GM12873 (cell line): ENCODE data around the gene EVPL.
A peak's percentile ranks its signal among the peaks of the same experiment; 100 is the strongest.

Source experiments
- TF ChIP-seq, protein P1 (sequence below): IDR thresholded peaks from 2 replicates; pipeline ENCODE4 v1.5.1; 2012; ENCODE audit warnings: low read depth, mild to moderate bottlenecking, moderate library complexity, low read length, control low read depth; ENCODE audit not compliant: insufficient read depth; ENCODE audit errors: missing control alignments

The EVPL gene

DNA sequence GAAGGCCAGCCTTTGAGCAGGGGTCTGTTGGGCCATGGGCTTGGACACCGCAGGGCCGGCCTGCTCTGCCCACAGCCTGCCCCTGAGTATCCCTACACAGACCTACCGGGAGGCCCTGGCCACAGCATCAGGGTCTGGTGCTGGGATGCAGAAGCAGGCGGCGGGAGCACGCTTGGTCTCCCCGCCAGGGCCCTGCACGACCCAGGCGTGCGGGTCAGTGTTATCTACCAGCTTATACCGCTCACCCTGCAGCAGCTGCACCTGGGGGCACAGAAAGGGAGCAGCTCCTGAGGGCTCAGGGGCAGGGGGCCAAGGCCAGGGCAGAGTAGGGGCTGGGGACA lies 8.8 kb downstream of the EVPL start:
- TF ChIP-seq, protein P1, sequence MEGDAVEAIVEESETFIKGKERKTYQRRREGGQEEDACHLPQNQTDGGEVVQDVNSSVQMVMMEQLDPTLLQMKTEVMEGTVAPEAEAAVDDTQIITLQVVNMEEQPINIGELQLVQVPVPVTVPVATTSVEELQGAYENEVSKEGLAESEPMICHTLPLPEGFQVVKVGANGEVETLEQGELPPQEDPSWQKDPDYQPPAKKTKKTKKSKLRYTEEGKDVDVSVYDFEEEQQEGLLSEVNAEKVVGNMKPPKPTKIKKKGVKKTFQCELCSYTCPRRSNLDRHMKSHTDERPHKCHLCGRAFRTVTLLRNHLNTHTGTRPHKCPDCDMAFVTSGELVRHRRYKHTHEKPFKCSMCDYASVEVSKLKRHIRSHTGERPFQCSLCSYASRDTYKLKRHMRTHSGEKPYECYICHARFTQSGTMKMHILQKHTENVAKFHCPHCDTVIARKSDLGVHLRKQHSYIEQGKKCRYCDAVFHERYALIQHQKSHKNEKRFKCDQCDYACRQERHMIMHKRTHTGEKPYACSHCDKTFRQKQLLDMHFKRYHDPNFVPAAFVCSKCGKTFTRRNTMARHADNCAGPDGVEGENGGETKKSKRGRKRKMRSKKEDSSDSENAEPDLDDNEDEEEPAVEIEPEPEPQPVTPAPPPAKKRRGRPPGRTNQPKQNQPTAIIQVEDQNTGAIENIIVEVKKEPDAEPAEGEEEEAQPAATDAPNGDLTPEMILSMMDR, result no peak

DNA sequence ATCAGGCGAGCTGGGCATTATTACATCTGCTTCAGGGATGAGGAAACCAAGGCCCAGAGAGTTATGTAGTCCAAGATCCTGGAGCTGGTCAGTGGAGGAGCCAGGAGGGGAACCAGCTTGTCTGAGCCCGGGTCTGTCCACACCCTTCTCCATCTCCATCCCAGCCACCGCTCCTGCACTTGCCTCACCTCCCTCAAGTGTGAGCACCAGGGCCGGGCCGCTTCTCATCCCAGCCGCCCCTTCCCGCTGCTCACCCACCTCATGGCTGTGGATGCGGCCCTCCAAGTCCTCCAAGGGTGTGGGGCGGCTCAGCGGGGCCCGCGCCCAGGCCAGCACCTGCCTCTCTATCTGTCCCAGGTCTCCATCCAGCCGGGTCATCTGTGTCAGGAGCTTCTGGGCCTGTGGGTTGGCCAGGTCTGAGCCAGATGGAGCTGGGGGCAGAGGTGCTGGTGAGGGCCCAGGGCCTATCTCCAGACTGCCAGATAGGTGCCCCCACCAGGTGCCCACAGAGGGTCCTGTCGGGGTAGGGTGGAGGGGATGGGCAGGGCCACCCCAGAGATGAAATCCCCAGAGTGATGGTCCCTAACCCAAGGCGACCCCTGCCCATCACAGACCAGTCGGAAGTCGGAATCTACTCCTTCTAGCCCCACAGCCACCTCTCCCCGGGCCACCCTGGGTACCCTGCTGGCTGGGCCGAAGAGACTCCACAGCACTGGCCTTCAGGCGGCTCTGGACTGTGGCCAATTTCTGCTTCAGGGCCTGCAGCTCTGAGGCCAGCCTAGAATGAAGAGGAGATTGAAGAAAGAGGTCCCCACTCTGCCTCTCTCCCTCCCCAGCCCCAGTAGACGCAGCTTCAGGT lies 9.4 kb downstream of the EVPL start:
- TF ChIP-seq, protein P1, result no peak

DNA sequence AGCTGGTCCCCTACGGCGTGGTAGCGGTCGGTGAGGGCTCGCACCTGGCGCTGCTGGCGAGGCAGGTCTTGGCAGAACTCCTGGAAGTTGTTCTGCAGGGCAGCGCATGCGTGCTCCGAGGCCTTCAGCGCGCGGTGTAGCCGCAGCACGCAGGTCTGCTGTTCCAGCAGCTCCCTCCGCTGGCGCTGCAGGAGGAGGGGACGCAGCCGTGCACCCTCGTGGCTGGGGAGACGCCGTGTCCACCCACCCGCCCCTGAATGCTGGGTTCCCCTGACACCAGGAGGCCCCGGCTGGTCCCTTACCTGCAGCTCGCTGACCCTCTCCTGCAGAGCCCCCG lies 12.2 kb downstream of the EVPL start:
- TF ChIP-seq, protein P1, result no peak

DNA sequence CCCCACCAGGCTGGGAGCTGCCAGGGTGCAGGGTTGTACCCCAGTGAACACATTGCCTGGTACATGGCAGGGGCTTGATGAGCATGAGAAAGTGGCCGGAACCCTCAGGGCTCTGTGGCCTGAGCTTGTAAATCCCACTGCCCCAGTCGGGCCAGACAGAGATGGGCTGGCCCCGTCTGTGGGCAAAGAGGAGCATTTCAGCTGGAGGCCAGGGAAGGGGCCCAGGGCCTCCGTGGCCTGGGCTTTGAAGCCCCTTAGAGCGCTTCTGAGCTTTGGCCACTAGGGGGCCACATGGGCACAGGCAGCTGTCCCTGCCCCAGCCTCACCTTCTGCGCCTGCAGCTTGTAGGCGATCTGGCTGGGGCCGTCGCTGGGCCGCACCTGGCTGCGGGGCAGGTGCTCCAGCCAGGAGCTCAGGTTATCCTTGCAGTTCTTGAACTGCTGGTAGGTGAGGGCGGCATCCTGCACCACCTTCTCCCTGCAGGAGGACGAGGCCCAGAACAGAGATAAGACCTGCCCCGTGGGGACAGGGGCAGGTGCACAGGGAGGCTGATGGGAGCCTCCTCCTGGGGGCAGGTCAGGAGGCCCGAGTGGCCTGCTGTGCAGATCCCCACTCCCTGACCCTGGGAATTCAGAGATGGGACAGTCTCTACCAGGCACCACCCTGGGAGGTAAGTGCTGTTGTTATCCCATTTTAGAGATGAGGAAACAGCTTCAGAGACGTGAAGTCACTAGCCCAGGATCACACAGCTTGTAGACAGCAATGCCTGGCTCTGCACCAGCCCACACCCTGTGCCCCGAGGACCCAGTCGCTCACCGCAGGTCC lies 12.8 kb downstream of the EVPL start:
- TF ChIP-seq, protein P1, result peak; percentile 100

DNA sequence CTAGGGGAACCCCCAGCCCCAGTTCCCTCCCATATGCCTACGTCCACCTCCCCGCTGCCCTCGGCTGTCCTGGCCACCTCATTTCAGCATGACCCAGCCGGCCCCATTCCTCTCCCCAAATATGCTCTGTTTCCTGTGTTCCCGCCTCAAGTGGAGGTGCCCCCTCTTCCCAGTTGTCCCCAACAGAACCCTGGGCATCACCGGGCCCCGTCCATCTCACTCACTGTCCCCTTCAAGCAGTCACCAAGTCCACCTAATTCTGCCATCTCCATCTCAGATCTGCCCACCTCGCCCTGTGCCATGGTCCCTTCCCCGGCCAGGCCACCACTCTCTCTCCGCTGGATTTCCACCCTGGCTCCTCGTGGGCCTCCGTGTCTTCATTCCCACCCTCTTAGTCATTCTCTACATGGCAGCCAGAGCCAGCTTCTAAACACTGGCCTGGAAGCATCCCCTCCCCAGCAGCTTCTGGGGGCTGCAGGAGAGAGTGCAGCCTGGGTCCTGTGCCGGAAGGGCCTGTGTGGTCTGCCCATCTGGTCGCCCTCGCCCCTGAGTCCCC lies 13.7 kb downstream of the EVPL start:
- TF ChIP-seq, protein P1, result no peak

DNA sequence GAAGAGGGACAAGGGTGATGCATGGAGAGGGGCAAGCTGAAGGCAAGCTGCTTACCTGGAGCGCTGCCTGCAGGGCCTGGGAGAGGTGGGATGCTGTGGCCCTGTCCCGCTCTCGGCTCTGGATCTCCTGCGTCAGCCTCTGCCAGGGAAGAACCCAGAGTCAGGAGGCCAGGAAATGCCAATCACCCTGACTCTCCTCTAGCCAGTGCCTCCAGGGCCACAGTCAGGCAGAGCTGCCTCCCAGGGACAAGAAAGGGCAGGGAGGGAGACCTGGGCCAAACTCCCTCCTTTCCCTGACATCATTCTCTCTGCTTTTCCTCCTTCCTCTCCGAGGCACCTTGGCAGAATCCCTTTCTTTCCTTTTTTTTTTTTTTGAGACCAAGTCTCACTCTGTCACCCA lies 15.2 kb downstream of the EVPL start:
- TF ChIP-seq, protein P1, result no peak
